Caco-2 (cell line): ENCODE results near the gene FGF14. TPM values are rescaled to one million over a fixed set of nuclear protein-coding genes. Genes with fewer than 3 reads are reported as not detected.

Experiments used
- BruUV-seq: library from RNA; stranded (reverse); fragments of 400-500 nt; replicated peaks from 2 replicates; lab custom pipeline; 2021; lab: Mats Ljungman, UMichigan
- CTCF ChIA-PET: fragments of 300-600 bp; sonication (Branson Sonifier 250); formaldehyde crosslinking; loops from one replicate; lab custom pipeline; 2022; ENCODE audit warnings: antibody characterized with exemption; lab: Charles Lee
- POLR2A ChIA-PET: fragments of 300-600 bp; sonication (Branson Sonifier 250); formaldehyde crosslinking; loops from one replicate; lab custom pipeline; 2022; ENCODE audit warnings: antibody characterized with exemption; lab: Charles Lee
- DNase-seq, 2 experiments: peaks; one replicate each; pipeline versions ENCODE4 v3.0.0 to v3.0.0-alpha.2; 2020 to 2022
- H3K27me3 ChIP-seq: replicated peaks from 2 replicates; pipeline ENCODE4 v1.6.0; 2011; ENCODE audit warnings: low read length; ENCODE audit not compliant: control insufficient read depth, insufficient read depth
- H3K36me3 ChIP-seq: 2 replicates; pipeline ENCODE4 v1.5.1; 2011; ENCODE audit warnings: low read length; ENCODE audit not compliant: control insufficient read depth, insufficient read depth
- H3K4me1 ChIP-seq: fragments of 250-450 bp; sonication (Bioruptor Pico); 2 replicates; pipeline ENCODE4 v1.5.1; 2020; ENCODE audit warnings: mild to moderate bottlenecking
- H3K4me3 ChIP-seq: 2 replicates; pipeline ENCODE4 v1.5.1; 2011; ENCODE audit warnings: low read depth, mild to moderate bottlenecking, control low read depth, low read length
- H3K9me3 ChIP-seq: fragments of 250-450 bp; sonication (Bioruptor Pico); 2 replicates; pipeline ENCODE4 v1.5.1; 2020; ENCODE audit warnings: mild to moderate bottlenecking, moderate library complexity
- H3K27ac Mint-ChIP-seq: one replicate; pipeline ENCODE4 v1.8.0; 2022; ENCODE audit warnings: mixed read lengths; ENCODE audit not compliant: unreplicated experiment
- H3K27me3 Mint-ChIP-seq: one replicate; pipeline ENCODE4 v1.8.0; 2022; ENCODE audit warnings: mixed read lengths; ENCODE audit not compliant: insufficient read depth, unreplicated experiment
- H3K36me3 Mint-ChIP-seq: one replicate; pipeline ENCODE4 v1.8.0; 2022; ENCODE audit warnings: mild to moderate bottlenecking, mixed read lengths; ENCODE audit not compliant: insufficient read depth, unreplicated experiment
- H3K4me1 Mint-ChIP-seq: one replicate; pipeline ENCODE4 v1.8.0; 2022; ENCODE audit warnings: low read depth, mixed read lengths; ENCODE audit not compliant: unreplicated experiment
- H3K4me3 Mint-ChIP-seq: one replicate; pipeline ENCODE4 v1.8.0; 2022; ENCODE audit warnings: mild to moderate bottlenecking, moderate library complexity, mixed read lengths; ENCODE audit not compliant: unreplicated experiment
- H3K9me3 Mint-ChIP-seq: one replicate; pipeline ENCODE4 v1.8.0; 2022; ENCODE audit warnings: mixed read lengths; ENCODE audit not compliant: unreplicated experiment
- CTCF ChIP-seq, 2 experiments: fragments of 200-600 bp in 1 of 2; IDR thresholded peaks; 1 replicate in 1 of 2; 2 replicates in 1 of 2; pipeline versions ENCODE4 v1.5.1 to v1.8.0; 2011 to 2022; ENCODE audit warnings: antibody characterized with exemption in 1 of 2, control low read depth in 1 of 2, inconsistent platforms in 1 of 2, low read depth in 1 of 2, low read length in 1 of 2, mild to moderate bottlenecking in 1 of 2, moderate library complexity in 1 of 2; ENCODE audit not compliant: insufficient read depth in 1 of 2, severe bottlenecking in 1 of 2, unreplicated experiment in 1 of 2
- intact Hi-C: fragments of 100-400 bp; cut with micrococcal nuclease; formaldehyde crosslinking; loops from one replicate; pipeline ENCODE4 v1.10.0; 2022; ENCODE audit not compliant: unreplicated experiment
- total RNA-seq: library from RNA; stranded (reverse); gene quantifications from 2 replicates; pipeline ENCODE4 v1.2.3, GENCODE V29; 2022

The FGF14 gene
- total RNA-seq, 1 experiment from 2014 or later, result not detected

- intact Hi-C loops, result no loop called here
- no peaks in the 10 kb centered on the region for H3K4me1 ChIP-seq
- H3K9me3 Mint-ChIP-seq, result no peaks in the 10 kb centered on the region
- H3K9me3 ChIP-seq, result no peaks in the 10 kb centered on the region
- DNase-seq, result no peak
- no peaks in the 10 kb centered on the region for H3K4me1 Mint-ChIP-seq
- BruUV-seq, result no TSS peak
- H3K4me3 Mint-ChIP-seq, result no peak overlapping the region
- no peak overlapping the region for H3K27ac Mint-ChIP-seq
- no peaks in the 10 kb centered on the region for H3K27me3 ChIP-seq
- ChIA-PET CTCF (no interaction called here), POLR2A (no interaction called here)
- no peak for TF ChIP-seq CTCF (IDR thresholded peaks at IDR 0.05; ENCODE audit: insufficient read depth in 1 of 2, low read depth in 1 of 2, low read length in 1 of 2, severe bottlenecking in 1 of 2, unreplicated experiment in 1 of 2)
- peaks cover 10% of the 10 kb centered on the region for H3K27me3 Mint-ChIP-seq
- H3K36me3 Mint-ChIP-seq, result no peaks in the 10 kb centered on the region
- no peaks in the 10 kb centered on the region for H3K36me3 ChIP-seq
- no peak overlapping the region for H3K4me3 ChIP-seq
Observed at GRCh38 chr13:102277286-102277685, 124.6 kb downstream of the FGF14 start.

DNA sequence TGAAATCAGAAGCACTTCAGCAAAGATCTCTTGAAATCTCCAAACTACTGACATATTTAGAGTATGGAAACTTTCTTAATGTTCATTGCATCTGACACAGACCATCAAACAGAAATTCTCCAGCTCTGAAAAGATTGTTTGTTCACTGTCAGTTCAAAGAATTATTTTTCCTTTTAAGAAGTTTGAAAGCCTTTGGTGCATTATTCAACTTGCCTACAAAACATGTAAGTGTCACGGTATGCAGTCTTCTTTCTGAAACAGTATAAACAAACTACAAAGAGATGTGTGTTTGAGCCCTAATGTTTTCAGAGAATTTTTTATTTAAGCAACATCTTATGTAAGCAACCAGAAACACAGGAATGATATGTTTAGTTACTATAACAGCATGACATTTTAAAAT lies 125.4 kb downstream of the FGF14 start:
- Mint-ChIP-seq H3K36me3 (no peaks in the 10 kb centered on the region), H3K4me3 (no peak overlapping the region), H3K27me3 (peaks cover 12% of the 10 kb centered on the region), H3K4me1 (no peaks in the 10 kb centered on the region), H3K9me3 (no peaks in the 10 kb centered on the region), H3K27ac (no peak overlapping the region)
- ChIA-PET CTCF (no interaction called here), POLR2A (no interaction called here)
- H3K9me3 ChIP-seq, result no peaks in the 10 kb centered on the region
- H3K27me3 ChIP-seq, result no peaks in the 10 kb centered on the region
- no peak overlapping the region for H3K4me3 ChIP-seq
- BruUV-seq, result no TSS peak
- no peak for TF ChIP-seq CTCF (IDR thresholded peaks at IDR 0.05; ENCODE audit: insufficient read depth in 1 of 2, low read depth in 1 of 2, low read length in 1 of 2, severe bottlenecking in 1 of 2, unreplicated experiment in 1 of 2)
- no peaks in the 10 kb centered on the region for H3K4me1 ChIP-seq
- H3K36me3 ChIP-seq, result no peaks in the 10 kb centered on the region
- DNase-seq, result no peak
- intact Hi-C loops, result no loop called here

- H3K36me3 Mint-ChIP-seq, result no peaks in the 10 kb centered on the region
- H3K9me3 Mint-ChIP-seq, result no peaks in the 10 kb centered on the region
- H3K27ac Mint-ChIP-seq, result no peak overlapping the region
- Histone ChIP-seq H3K4me1 (no peaks in the 10 kb centered on the region), H3K9me3 (no peaks in the 10 kb centered on the region), H3K27me3 (no peaks in the 10 kb centered on the region), H3K36me3 (no peaks in the 10 kb centered on the region), H3K4me3 (no peak overlapping the region)
- BruUV-seq, result no TSS peak
- no peak for DNase-seq
- intact Hi-C loops, result no loop called here
- no peaks in the 10 kb centered on the region for H3K4me1 Mint-ChIP-seq
- CTCF ChIA-PET, result no interaction called here
- no peak overlapping the region for H3K4me3 Mint-ChIP-seq
- POLR2A ChIA-PET, result no interaction called here
- TF ChIP-seq CTCF (IDR thresholded peaks at IDR 0.05; ENCODE audit: insufficient read depth in 1 of 2, low read depth in 1 of 2, low read length in 1 of 2, severe bottlenecking in 1 of 2, unreplicated experiment in 1 of 2), result no peak
- peaks cover 10% of the 10 kb centered on the region for H3K27me3 Mint-ChIP-seq
Observed at GRCh38 chr13:102275969-102276368, 125.9 kb downstream of the FGF14 start.
